SK-N-SH (cell line): ENCODE data around the gene TEK. TPM values are rescaled to one million over a fixed set of nuclear protein-coding genes. Genes with fewer than 3 reads are reported as not detected.

Experiments
- CTCF ChIA-PET: fragments of 300-600, 350-600 bp; formaldehyde crosslinking; extraction: SDS; loops from one replicate; lab custom pipeline; 2021; lab: Yijun Ruan, JAX
- POLR2A ChIA-PET: fragments of 350-600 bp; sonication (Branson Sonifier 250); formaldehyde crosslinking; extraction: SDS; loops from one replicate; lab custom pipeline; 2020; ENCODE audit warnings: antibody characterized with exemption, inconsistent platforms; lab: Yijun Ruan, JAX
- DNase-seq: peaks from one replicate; pipeline ENCODE4 v3.0.0; 2012
- H2AFZ ChIP-seq: fragments of 200-600 bp; sonication (generic); 2 replicates; pipeline ENCODE4 v1.8.1; 2016; ENCODE audit warnings: antibody characterized with exemption, mild to moderate bottlenecking, low read depth
- H3F3A ChIP-seq: fragments of 200-600 bp; sonication (generic); replicated peaks from 2 replicates; pipeline ENCODE3; 2016; ENCODE audit warnings: antibody characterized with exemption, mild to moderate bottlenecking; ENCODE audit not compliant: insufficient read depth
- H3K27ac ChIP-seq, 2 experiments: fragments of 200-500 bp in 1 of 2; fragments of 200-600 bp in 1 of 2; sonication (Bioruptor generic) in 1 of 2; sonication (generic), shearing (Covaris generic) in 1 of 2; 2 replicates each; pipeline versions ENCODE4 v1.5.1 to v1.6.1; 2014 to 2016; ENCODE audit warnings: low read depth in 2 of 2, inconsistent platforms in 1 of 2, low read length in 1 of 2, mild to moderate bottlenecking in 1 of 2, mixed read lengths in 1 of 2
- H3K27me3 ChIP-seq: fragments of 200-600 bp; sonication (generic), shearing (Covaris generic); 2 replicates; pipeline ENCODE4 v1.6.1; 2016; ENCODE audit warnings: mixed run types; ENCODE audit not compliant: insufficient read depth
- H3K36me3 ChIP-seq, 2 experiments: fragments of 200-500 bp in 1 of 2; fragments of 200-600 bp in 1 of 2; sonication (Bioruptor generic) in 1 of 2; sonication (generic) in 1 of 2; replicated peaks in 1 of 2; 2 replicates each; pipeline versions ENCODE3 to v1.5.1; 2014 to 2016; ENCODE audit warnings: low read length in 1 of 2, mild to moderate bottlenecking in 1 of 2; ENCODE audit not compliant: insufficient read depth in 2 of 2, control insufficient read depth in 1 of 2
- H3K4me1 ChIP-seq, 2 experiments: fragments of 200-500 bp in 1 of 2; fragments of 200-600 bp in 1 of 2; sonication (Bioruptor generic) in 1 of 2; sonication (generic), shearing (Covaris generic) in 1 of 2; 2 replicates each; pipeline versions ENCODE4 v1.5.1 to v1.6.1; 2014 to 2016; ENCODE audit warnings: low read depth in 1 of 2, low read length in 1 of 2, mixed run types in 1 of 2; ENCODE audit not compliant: insufficient read depth in 2 of 2, control insufficient read depth in 1 of 2
- H3K4me2 ChIP-seq: fragments of 200-600 bp; sonication (generic), shearing (Covaris generic); 2 replicates; pipeline ENCODE4 v1.6.1; 2017; ENCODE audit warnings: mixed run types
- H3K4me3 ChIP-seq, 2 experiments: fragments of 200-500 bp in 1 of 2; fragments of 200-600 bp in 1 of 2; sonication (Bioruptor generic) in 1 of 2; sonication (generic), shearing (Covaris generic) in 1 of 2; 2 replicates each; pipeline versions ENCODE4 v1.5.1 to v1.8.1; 2014 to 2016; ENCODE audit warnings: low read depth in 2 of 2, inconsistent platforms in 1 of 2, low read length in 1 of 2, mild to moderate bottlenecking in 1 of 2, mixed read lengths in 1 of 2, moderate library complexity in 1 of 2
- H3K79me2 ChIP-seq: fragments of 200-600 bp; sonication (generic); 2 replicates; pipeline ENCODE4 v1.8.1; 2017; ENCODE audit warnings: mild to moderate bottlenecking; ENCODE audit not compliant: insufficient read depth
- H3K9ac ChIP-seq: fragments of 200-600 bp; sonication (generic); 2 replicates; pipeline ENCODE4 v1.6.1; 2017; ENCODE audit warnings: mixed run types
- H3K9me2 ChIP-seq: fragments of 200-600 bp; sonication (generic); 2 replicates; pipeline ENCODE4 v1.6.1; 2017; ENCODE audit warnings: mixed run types
- H3K9me3 ChIP-seq: fragments of 200-600 bp; sonication (generic); 2 replicates; pipeline ENCODE4 v1.6.1; 2017; ENCODE audit warnings: mixed run types, mild to moderate bottlenecking, moderate library complexity
- H4K20me1 ChIP-seq: fragments of 200-600 bp; sonication (generic); 2 replicates; pipeline ENCODE4 v1.6.1; 2017; ENCODE audit warnings: mild to moderate bottlenecking, mixed run types; ENCODE audit not compliant: insufficient read depth
- FOXJ3 ChIP-seq: sonication (generic); formaldehyde crosslinking; IDR thresholded peaks from 2 replicates; pipeline ENCODE4 v1.5.1; 2020; ENCODE audit warnings: mild to moderate bottlenecking, missing genetic modification reagents
- JUND ChIP-seq: IDR thresholded peaks from 2 replicates; pipeline ENCODE4 v1.4.0; 2012
- MAX ChIP-seq: IDR thresholded peaks from 2 replicates; pipeline ENCODE4 v1.4.0; 2012; ENCODE audit warnings: low read depth
- MEF2A ChIP-seq: IDR thresholded peaks from 2 replicates; pipeline ENCODE4 v1.4.0; 2012; ENCODE audit warnings: low read depth, borderline replicate concordance
- NRF1 ChIP-seq: IDR thresholded peaks from 2 replicates; pipeline ENCODE4 v1.6.1; 2012; ENCODE audit warnings: low read depth, mild to moderate bottlenecking, low read length
- RFX5 ChIP-seq: IDR thresholded peaks from 2 replicates; pipeline ENCODE4 v1.6.1; 2012; ENCODE audit warnings: mild to moderate bottlenecking, improper control_type of control experiment, low read length
- SIN3A ChIP-seq: IDR thresholded peaks from 2 replicates; pipeline ENCODE4 v1.6.1; 2012; ENCODE audit warnings: low read depth, mild to moderate bottlenecking, low read length, moderate library complexity, borderline replicate concordance
- TEAD4 ChIP-seq: IDR thresholded peaks from 2 replicates; pipeline ENCODE4 v1.4.0; 2012; ENCODE audit warnings: mild to moderate bottlenecking, borderline replicate concordance; ENCODE audit not compliant: insufficient read depth
- USF2 ChIP-seq: fragments of 150-350 bp; IDR thresholded peaks from 2 replicates; pipeline ENCODE4 v1.6.1; 2017; ENCODE audit warnings: antibody characterized with exemption, low read length, low read depth, borderline replicate concordance
- ZBTB33 ChIP-seq: IDR thresholded peaks from 2 replicates; pipeline ENCODE4 v1.4.0; 2012; ENCODE audit warnings: low read depth, borderline replicate concordance
- WGBS: methylation state at CpG from one replicate; pipeline ENCODE4 v1.1.6; 2017; ENCODE audit warnings: low lambda C conversion rate; 5-methylcytosine and 5-hydroxymethylcytosine counted together
- polyA plus RNA-seq, 3 experiments: library from polyadenylated mRNA; depleted of rRNA; stranded (reverse); fragments of >200 nt; gene quantifications; 2 replicates each; pipeline ENCODE4 v1.2.3, GENCODE V29; 2012
- TF ChIP-seq, protein P1 (sequence below): IDR thresholded peaks from 2 replicates; pipeline ENCODE4 v1.6.1; 2012; ENCODE audit warnings: mild to moderate bottlenecking, low read depth, low read length, moderate library complexity

Gene TEK
- polyA plus RNA-seq, 1 of the 3 experiments (the other 2 are of a cell fraction): 0.03 TPM

DNA sequence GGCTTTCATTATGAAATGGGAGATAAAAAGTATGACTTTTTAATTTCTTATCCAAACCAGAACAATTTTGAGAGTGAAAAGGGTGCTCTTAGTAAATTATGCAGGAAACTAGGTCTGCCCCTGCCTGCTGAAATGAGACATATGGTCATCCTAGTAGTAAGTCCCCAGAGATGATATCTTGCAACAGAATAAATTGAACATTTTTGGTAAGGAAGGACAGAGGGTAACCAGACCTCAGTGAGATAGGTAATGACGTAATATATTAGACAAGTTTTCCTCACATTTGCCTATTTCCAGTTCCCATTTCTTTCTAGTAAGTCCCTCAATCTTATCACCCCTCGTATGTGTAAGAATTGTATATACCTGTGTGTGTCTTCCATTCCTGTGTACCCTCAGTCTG lies 96.2 kb downstream of the TEK start:
- Histone ChIP-seq H3K4me1 (peaks cover 0 to 2% of the 10 kb centered on the region in 2 experiments; a peak in 2 of 4 replicates), H3K36me3 (no peaks in the 10 kb centered on the region), H2AFZ (no peak overlapping the region), H4K20me1 (no peaks in the 10 kb centered on the region), H3K27me3 (no peaks in the 10 kb centered on the region), H3K9me2 (no peaks in the 10 kb centered on the region), H3K4me3 (no peak overlapping the region), H3F3A (no peaks in the 10 kb centered on the region), H3K4me2 (no peak overlapping the region), H3K9ac (no peak overlapping the region), H3K9me3 (no peaks in the 10 kb centered on the region), H3K79me2 (no peaks in the 10 kb centered on the region), H3K27ac (no peak overlapping the region)
- DNase-seq: no peak
- WGBS: 76% methylated on average over 2 of the region's 2 CpGs
- CTCF ChIA-PET: no interaction called here
- TF ChIP-seq MAX (no peak), RFX5 (no peak)
- POLR2A ChIA-PET: no interaction called here

DNA sequence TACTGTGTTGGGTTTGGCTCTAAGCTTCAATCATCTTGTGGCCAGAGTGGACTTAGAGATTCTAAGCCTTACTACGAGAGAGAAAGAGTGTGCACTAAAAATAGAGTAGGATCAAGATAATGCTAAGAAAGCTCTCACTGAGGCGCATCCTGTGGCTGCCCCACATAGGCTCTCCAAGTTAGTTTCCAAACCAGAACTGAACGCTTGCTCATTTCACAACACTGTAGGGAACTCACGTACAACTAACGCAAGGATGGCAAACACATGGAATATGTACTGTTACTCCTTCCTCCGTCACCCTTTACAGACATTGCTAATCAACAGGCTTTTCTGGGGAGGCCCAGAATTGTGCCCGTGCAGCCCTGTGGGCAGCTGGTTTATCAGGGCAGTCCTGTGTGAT lies 97.0 kb downstream of the TEK start:
- Histone ChIP-seq H3K36me3 (no peaks in the 10 kb centered on the region), H3K4me2 (no peak overlapping the region), H3F3A (no peaks in the 10 kb centered on the region), H3K9me2 (no peaks in the 10 kb centered on the region), H3K4me1 (peaks cover 0 to 2% of the 10 kb centered on the region in 2 experiments; a peak in 2 of 4 replicates), H4K20me1 (no peaks in the 10 kb centered on the region), H3K9ac (no peak overlapping the region), H3K27ac (no peak overlapping the region), H3K9me3 (no peaks in the 10 kb centered on the region), H3K27me3 (no peaks in the 10 kb centered on the region), H3K4me3 (no peak overlapping the region), H2AFZ (no peak overlapping the region)
- WGBS: 75% methylated on average over 7 of the region's 7 CpGs
- no peak for DNase-seq
- CTCF ChIA-PET: no interaction called here
- TF ChIP-seq JUND: no peak
- TF ChIP-seq ZBTB33: no peak
- no peak for TF ChIP-seq SIN3A
- TF ChIP-seq FOXJ3 (CRISPR knock-in tag): no peak
- no peak for TF ChIP-seq TEAD4
- TF ChIP-seq USF2: no peak
- no peak for TF ChIP-seq MEF2A
- TF ChIP-seq, protein P1, sequence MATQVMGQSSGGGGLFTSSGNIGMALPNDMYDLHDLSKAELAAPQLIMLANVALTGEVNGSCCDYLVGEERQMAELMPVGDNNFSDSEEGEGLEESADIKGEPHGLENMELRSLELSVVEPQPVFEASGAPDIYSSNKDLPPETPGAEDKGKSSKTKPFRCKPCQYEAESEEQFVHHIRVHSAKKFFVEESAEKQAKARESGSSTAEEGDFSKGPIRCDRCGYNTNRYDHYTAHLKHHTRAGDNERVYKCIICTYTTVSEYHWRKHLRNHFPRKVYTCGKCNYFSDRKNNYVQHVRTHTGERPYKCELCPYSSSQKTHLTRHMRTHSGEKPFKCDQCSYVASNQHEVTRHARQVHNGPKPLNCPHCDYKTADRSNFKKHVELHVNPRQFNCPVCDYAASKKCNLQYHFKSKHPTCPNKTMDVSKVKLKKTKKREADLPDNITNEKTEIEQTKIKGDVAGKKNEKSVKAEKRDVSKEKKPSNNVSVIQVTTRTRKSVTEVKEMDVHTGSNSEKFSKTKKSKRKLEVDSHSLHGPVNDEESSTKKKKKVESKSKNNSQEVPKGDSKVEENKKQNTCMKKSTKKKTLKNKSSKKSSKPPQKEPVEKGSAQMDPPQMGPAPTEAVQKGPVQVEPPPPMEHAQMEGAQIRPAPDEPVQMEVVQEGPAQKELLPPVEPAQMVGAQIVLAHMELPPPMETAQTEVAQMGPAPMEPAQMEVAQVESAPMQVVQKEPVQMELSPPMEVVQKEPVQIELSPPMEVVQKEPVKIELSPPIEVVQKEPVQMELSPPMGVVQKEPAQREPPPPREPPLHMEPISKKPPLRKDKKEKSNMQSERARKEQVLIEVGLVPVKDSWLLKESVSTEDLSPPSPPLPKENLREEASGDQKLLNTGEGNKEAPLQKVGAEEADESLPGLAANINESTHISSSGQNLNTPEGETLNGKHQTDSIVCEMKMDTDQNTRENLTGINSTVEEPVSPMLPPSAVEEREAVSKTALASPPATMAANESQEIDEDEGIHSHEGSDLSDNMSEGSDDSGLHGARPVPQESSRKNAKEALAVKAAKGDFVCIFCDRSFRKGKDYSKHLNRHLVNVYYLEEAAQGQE: no peak
- TF ChIP-seq NRF1: no peak
- TF ChIP-seq, all 33 proteins: peak for 0
- H3K79me2 ChIP-seq: no peaks in the 10 kb centered on the region
- POLR2A ChIA-PET: no interaction called here
